ENCODE results near the gene PACRG. TPM values are rescaled to one million over a fixed set of nuclear protein-coding genes. Genes with fewer than 3 reads are reported as not detected.

Gene PACRG
- total RNA-seq, 2 donors from 2014 or later: 2.9 to 63.8 TPM

GRCh38 chr6:163001330-163001729 lies 273.6 kb downstream of the PACRG start:
- 16% methylated on average over 3 of the region's 3 CpGs for WGBS
- intact Hi-C loops (cut with DNase I): no loop called here
- no peak overlapping the region for H3K4me3 ChIP-seq
- no peaks in the 10 kb centered on the region for H3K9me3 ChIP-seq
- no peak overlapping the region for H3K27ac ChIP-seq
- TF ChIP-seq CTCF (IDR thresholded peaks at IDR 0.05) (no peak), POLR2AphosphoS5 (IDR thresholded peaks at IDR 0.05) (no peak), POLR2A (IDR thresholded peaks at IDR 0.05) (no peak)
- H3K27me3 ChIP-seq (replicated peaks; ENCODE audit: insufficient read depth): no peaks in the 10 kb centered on the region
- H3K4me1 ChIP-seq (replicated peaks): no peaks in the 10 kb centered on the region
- no peaks in the 10 kb centered on the region for H3K36me3 ChIP-seq
- DNase-seq (ENCODE audit: low spot score): no peak

- TF ChIP-seq CTCF (IDR thresholded peaks at IDR 0.05) (no peak), POLR2A (IDR thresholded peaks at IDR 0.05) (no peak), POLR2AphosphoS5 (IDR thresholded peaks at IDR 0.05) (no peak)
- Histone ChIP-seq H3K36me3 (no peaks in the 10 kb centered on the region), H3K27me3 (replicated peaks; ENCODE audit: insufficient read depth) (no peaks in the 10 kb centered on the region), H3K4me3 (no peak overlapping the region), H3K9me3 (no peaks in the 10 kb centered on the region), H3K4me1 (replicated peaks) (no peaks in the 10 kb centered on the region), H3K27ac (no peak overlapping the region)
- WGBS: 77% methylated on average over 6 of the region's 6 CpGs
- DNase-seq (ENCODE audit: low spot score): no peak
- intact Hi-C loops (cut with DNase I): no loop called here
These were observed 280.4 kb downstream of the PACRG start for GRCh38 chr6:163008186-163008585.

- Histone ChIP-seq H3K9me3 (no peaks in the 10 kb centered on the region), H3K27ac (no peak overlapping the region), H3K4me3 (no peak overlapping the region), H3K36me3 (no peaks in the 10 kb centered on the region), H3K27me3 (replicated peaks; ENCODE audit: insufficient read depth) (no peaks in the 10 kb centered on the region), H3K4me1 (replicated peaks) (no peaks in the 10 kb centered on the region)
- DNase-seq (ENCODE audit: low spot score): no peak
- TF ChIP-seq POLR2A (IDR thresholded peaks at IDR 0.05): no peak
- TF ChIP-seq CTCF (IDR thresholded peaks at IDR 0.05): no peak
- no peak for TF ChIP-seq POLR2AphosphoS5 (IDR thresholded peaks at IDR 0.05)
- 87% methylated on average over 5 of the region's 5 CpGs for WGBS
- intact Hi-C loops (cut with DNase I): no loop called here
These were observed 280.9 kb downstream of the PACRG start for GRCh38 chr6:163008626-163009025.

- no peak overlapping the region for H3K4me3 ChIP-seq
- H3K36me3 ChIP-seq: no peaks in the 10 kb centered on the region
- H3K27ac ChIP-seq: no peak overlapping the region
- no peaks in the 10 kb centered on the region for H3K27me3 ChIP-seq (replicated peaks; ENCODE audit: insufficient read depth)
- no peak for DNase-seq (ENCODE audit: low spot score)
- WGBS: 59% methylated on average over 5 of the region's 5 CpGs
- intact Hi-C loops (cut with DNase I): no loop called here
- H3K4me1 ChIP-seq (replicated peaks): no peaks in the 10 kb centered on the region
- TF ChIP-seq CTCF (IDR thresholded peaks at IDR 0.05) (no peak), POLR2AphosphoS5 (IDR thresholded peaks at IDR 0.05) (no peak), POLR2A (IDR thresholded peaks at IDR 0.05) (no peak)
- H3K9me3 ChIP-seq: no peaks in the 10 kb centered on the region
These were observed 282.4 kb downstream of the PACRG start for GRCh38 chr6:163010145-163010544.

- H3K9me3 ChIP-seq: no peaks in the 10 kb centered on the region
- no peaks in the 10 kb centered on the region for H3K36me3 ChIP-seq
- no peak overlapping the region for H3K27ac ChIP-seq
- no peak for DNase-seq (ENCODE audit: low spot score)
- intact Hi-C loops (cut with DNase I): no loop called here
- H3K27me3 ChIP-seq (replicated peaks; ENCODE audit: insufficient read depth): no peaks in the 10 kb centered on the region
- H3K4me3 ChIP-seq: no peak overlapping the region
- TF ChIP-seq CTCF (IDR thresholded peaks at IDR 0.05): no peak
- no peaks in the 10 kb centered on the region for H3K4me1 ChIP-seq (replicated peaks)
- 80% methylated on average over 1 of the region's 1 CpG for WGBS
These were observed 287.0 kb downstream of the PACRG start for GRCh38 chr6:163014736-163015135.

All from prostate gland (tissue), 2 donors.